ENCODE data around the gene PEX11B.

PEX11B gene

GRCh38 chr1:145863282-145864018 is 55.1 kb downstream of the PEX11B start:
- no peak for DNase-seq
